ENCODE data around the gene RDH5. TPM values are rescaled to one million over a fixed set of nuclear protein-coding genes. Genes with fewer than 3 reads are reported as not detected.
A peak's percentile ranks its signal among the peaks of the same experiment; 100 is the strongest.

Gene RDH5, protein sequence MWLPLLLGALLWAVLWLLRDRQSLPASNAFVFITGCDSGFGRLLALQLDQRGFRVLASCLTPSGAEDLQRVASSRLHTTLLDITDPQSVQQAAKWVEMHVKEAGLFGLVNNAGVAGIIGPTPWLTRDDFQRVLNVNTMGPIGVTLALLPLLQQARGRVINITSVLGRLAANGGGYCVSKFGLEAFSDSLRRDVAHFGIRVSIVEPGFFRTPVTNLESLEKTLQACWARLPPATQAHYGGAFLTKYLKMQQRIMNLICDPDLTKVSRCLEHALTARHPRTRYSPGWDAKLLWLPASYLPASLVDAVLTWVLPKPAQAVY
- total RNA-seq (2014; rRNA removed; shearing (Covaris generic)), result 2.1 and 4.2 TPM in 2 replicates

DNA sequence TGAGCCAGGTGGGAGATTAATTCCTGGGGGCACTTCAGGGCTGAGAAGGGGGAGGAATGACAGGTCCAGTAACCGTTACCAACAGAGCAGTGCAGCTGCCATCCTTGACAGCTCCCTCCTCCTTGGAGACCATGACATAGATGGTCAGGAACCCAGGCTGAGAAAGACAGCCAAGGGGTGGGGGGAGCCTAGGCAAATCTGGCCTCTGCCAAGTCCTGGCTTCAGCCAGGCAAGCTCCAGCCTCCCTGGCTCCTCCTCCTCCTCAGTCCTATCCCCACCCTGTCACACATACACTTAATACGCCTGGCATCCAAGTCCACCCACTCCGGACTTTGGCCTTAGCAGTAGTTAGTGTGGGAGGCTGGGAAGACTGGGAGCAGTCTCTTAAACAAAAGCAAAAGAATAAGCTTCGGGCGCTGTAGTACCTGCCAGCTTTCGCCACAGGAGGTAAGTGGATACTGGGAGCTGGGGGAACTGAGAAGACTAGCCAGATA lies at the start of gene RDH5:
Gene RDH5 (plus strand): TSS at position 323 of the 494 bp plus-strand sequence. CDS start 792 bp downstream, outside the sequence.
- no peaks in the 10 kb centered on the region for H3K27me3 ChIP-seq (ENCODE audit: control insufficient read depth, insufficient read depth, low read length)
- H3K4me3 ChIP-seq (ENCODE audit: insufficient read depth, low read depth, low read length), result no peak within 1 kb of the TSS
- no peak for DNase-seq
- H3K36me3 ChIP-seq (replicated peaks; ENCODE audit: control insufficient read depth, insufficient read depth, low read length), result peaks cover 12% of the 10 kb centered on the region

DNA sequence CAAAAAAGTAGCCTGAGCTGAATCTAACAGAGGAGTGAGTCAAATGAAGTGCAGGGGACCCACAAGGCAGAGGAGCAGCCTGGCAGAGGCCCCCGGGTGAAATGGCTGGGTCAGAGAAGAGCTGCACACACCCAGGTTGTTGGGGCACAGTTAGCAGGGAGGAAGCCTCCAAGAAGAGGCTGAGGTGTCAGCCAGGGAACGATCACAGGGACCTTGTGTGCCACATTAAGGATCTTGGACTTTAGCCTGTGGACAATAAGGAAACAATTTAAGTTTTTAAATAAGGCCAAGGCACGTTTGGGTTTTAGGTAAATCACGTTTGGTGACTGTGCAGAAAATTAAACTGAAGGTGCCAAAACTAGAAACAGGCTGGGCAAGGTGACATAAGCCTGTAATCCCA lies 48.4 kb upstream of the RDH5 start:
- Histone ChIP-seq H3K4me3 (ENCODE audit: insufficient read depth, low read depth, low read length) (no peak overlapping the region), H3K27me3 (ENCODE audit: control insufficient read depth, insufficient read depth, low read length) (no peaks in the 10 kb centered on the region), H3K36me3 (replicated peaks; ENCODE audit: control insufficient read depth, insufficient read depth, low read length) (no peaks in the 10 kb centered on the region)
- DNase-seq, result no peak

- no peaks in the 10 kb centered on the region for H3K27me3 ChIP-seq (ENCODE audit: control insufficient read depth, insufficient read depth, low read length)
- DNase-seq, result no peak
- H3K36me3 ChIP-seq (replicated peaks; ENCODE audit: control insufficient read depth, insufficient read depth, low read length), result no peaks in the 10 kb centered on the region
- no peak overlapping the region for H3K4me3 ChIP-seq (ENCODE audit: insufficient read depth, low read depth, low read length)
Measured at GRCh38 chr12:55673638-55674037, 46.6 kb upstream of the RDH5 start.

GRCh38 chr12:55675666-55676065 lies 44.5 kb upstream of the RDH5 start:
- Histone ChIP-seq H3K4me3 (ENCODE audit: insufficient read depth, low read depth, low read length) (no peak overlapping the region), H3K27me3 (ENCODE audit: control insufficient read depth, insufficient read depth, low read length) (no peaks in the 10 kb centered on the region), H3K36me3 (replicated peaks; ENCODE audit: control insufficient read depth, insufficient read depth, low read length) (no peaks in the 10 kb centered on the region)
- no peak for DNase-seq

DNA sequence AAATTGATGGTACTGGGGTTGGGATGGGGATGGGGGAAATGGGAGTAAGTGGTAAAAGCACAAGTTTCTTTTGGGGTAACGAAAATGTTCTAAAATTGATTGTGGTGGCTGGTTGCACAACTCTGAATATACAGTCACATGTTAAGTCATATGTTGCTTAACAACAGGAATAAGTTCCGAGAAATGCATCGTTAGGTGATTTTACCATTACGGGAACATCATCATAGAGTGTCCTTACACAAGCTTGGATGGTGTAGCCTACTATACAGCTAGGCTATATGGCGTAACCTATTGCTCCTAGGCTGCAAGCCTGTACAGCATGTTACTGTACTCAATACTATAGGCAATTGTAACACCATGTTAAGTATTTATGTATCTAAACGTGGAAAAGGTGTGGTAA lies 43.5 kb upstream of the RDH5 start:
- no peak overlapping the region for H3K4me3 ChIP-seq (ENCODE audit: insufficient read depth, low read depth, low read length)
- no peak for DNase-seq
- H3K27me3 ChIP-seq (ENCODE audit: control insufficient read depth, insufficient read depth, low read length), result no peaks in the 10 kb centered on the region
- no peaks in the 10 kb centered on the region for H3K36me3 ChIP-seq (replicated peaks; ENCODE audit: control insufficient read depth, insufficient read depth, low read length)

- DNase-seq, result no peak
- H3K27me3 ChIP-seq (ENCODE audit: control insufficient read depth, insufficient read depth, low read length), result no peaks in the 10 kb centered on the region
- H3K4me3 ChIP-seq (ENCODE audit: insufficient read depth, low read depth, low read length), result no peak overlapping the region
- no peaks in the 10 kb centered on the region for H3K36me3 ChIP-seq (replicated peaks; ENCODE audit: control insufficient read depth, insufficient read depth, low read length)
Measured at GRCh38 chr12:55679691-55680090, 40.5 kb upstream of the RDH5 start.

- Histone ChIP-seq H3K4me3 (ENCODE audit: insufficient read depth, low read depth, low read length) (peak overlapping the region; percentile 24), H3K27me3 (ENCODE audit: control insufficient read depth, insufficient read depth, low read length) (no peaks in the 10 kb centered on the region), H3K36me3 (replicated peaks; ENCODE audit: control insufficient read depth, insufficient read depth, low read length) (peaks cover 1% of the 10 kb centered on the region)
- DNase-seq, result peak; percentile 86
Measured at GRCh38 chr12:55681142-55682077, 38.8 kb upstream of the RDH5 start.

DNA sequence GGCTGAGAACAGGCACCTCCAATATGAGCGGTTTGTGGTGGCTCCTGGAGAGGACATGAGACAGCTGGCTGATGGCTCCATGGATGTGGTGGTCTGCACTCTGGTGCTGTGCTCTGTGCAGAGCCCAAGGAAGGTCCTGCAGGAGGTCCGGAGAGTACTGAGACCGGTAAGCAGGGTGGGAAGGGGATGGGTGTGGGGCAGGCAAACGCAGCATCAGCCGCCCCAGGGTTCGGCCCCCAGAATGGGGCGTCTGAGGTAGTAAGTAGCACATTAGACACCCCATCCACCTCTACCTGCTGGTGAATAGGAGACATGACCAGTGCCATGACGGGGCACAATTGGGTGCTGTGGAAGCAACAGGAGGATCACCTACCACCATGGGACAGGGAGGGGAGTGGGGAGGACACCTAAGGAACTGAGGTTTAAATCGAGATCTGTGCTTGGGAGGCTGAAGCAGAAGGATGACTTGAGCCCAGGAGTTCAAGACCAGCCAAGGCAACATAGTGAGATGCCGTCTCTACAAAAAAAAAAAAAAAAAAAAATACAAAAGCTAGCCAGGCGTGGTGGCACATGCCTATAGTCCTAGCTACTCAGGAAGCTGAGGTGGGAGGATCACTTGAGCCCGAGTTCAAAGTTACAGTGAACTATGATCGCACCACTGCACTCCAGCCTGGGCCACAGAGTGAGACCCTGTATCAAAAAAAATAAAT lies 38.0 kb upstream of the RDH5 start:
- no peak for DNase-seq
- Histone ChIP-seq H3K36me3 (replicated peaks; ENCODE audit: control insufficient read depth, insufficient read depth, low read length) (peaks cover 1% of the 10 kb centered on the region), H3K27me3 (ENCODE audit: control insufficient read depth, insufficient read depth, low read length) (no peaks in the 10 kb centered on the region), H3K4me3 (ENCODE audit: insufficient read depth, low read depth, low read length) (peak overlapping the region; percentile 24)

GRCh38 chr12:55683676-55684075 lies 36.5 kb upstream of the RDH5 start:
- no peak for DNase-seq
- H3K27me3 ChIP-seq (ENCODE audit: control insufficient read depth, insufficient read depth, low read length), result no peaks in the 10 kb centered on the region
- peaks cover 7% of the 10 kb centered on the region for H3K36me3 ChIP-seq (replicated peaks; ENCODE audit: control insufficient read depth, insufficient read depth, low read length)
- H3K4me3 ChIP-seq (ENCODE audit: insufficient read depth, low read depth, low read length), result no peak overlapping the region

- no peaks in the 10 kb centered on the region for H3K27me3 ChIP-seq (ENCODE audit: control insufficient read depth, insufficient read depth, low read length)
- DNase-seq, result no peak
- H3K36me3 ChIP-seq (replicated peaks; ENCODE audit: control insufficient read depth, insufficient read depth, low read length), result peaks cover 7% of the 10 kb centered on the region
- no peak overlapping the region for H3K4me3 ChIP-seq (ENCODE audit: insufficient read depth, low read depth, low read length)
Measured at GRCh38 chr12:55684761-55685370, 35.3 kb upstream of the RDH5 start.

GRCh38 chr12:55685671-55686070 lies 34.5 kb upstream of the RDH5 start:
- H3K36me3 ChIP-seq (replicated peaks; ENCODE audit: control insufficient read depth, insufficient read depth, low read length), result peaks cover 7% of the 10 kb centered on the region

GRCh38 chr12:55686366-55687010 lies 33.7 kb upstream of the RDH5 start:
- Histone ChIP-seq H3K4me3 (ENCODE audit: insufficient read depth, low read depth, low read length) (no peak overlapping the region), H3K36me3 (replicated peaks; ENCODE audit: control insufficient read depth, insufficient read depth, low read length) (peaks cover 7% of the 10 kb centered on the region), H3K27me3 (ENCODE audit: control insufficient read depth, insufficient read depth, low read length) (no peaks in the 10 kb centered on the region)
- no peak for DNase-seq

More at GRCh38 chr12:55685671-55686070, 34.5 kb upstream of the RDH5 start:
- Histone ChIP-seq H3K4me3 (ENCODE audit: insufficient read depth, low read depth, low read length) (no peak overlapping the region), H3K27me3 (ENCODE audit: control insufficient read depth, insufficient read depth, low read length) (no peaks in the 10 kb centered on the region)
- no peak for DNase-seq

DNA sequence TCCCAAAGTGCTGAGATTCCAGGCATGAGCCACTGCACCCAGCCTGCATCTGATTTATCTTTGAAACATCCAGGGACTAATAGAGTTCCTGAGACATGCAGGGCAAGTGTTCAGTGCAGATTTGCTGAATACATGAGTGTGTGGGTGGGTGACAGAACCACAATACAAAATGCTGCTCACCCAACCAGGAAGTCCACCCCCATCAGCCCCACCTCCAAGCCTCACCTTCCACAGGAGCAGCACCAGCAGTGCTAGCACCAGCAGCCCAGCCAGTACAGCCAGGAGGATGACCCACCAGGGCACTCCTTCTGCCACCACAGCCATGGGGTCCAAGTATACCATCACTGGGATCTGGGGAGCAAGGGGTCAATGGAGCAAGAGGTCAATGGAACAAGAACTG lies 32.4 kb upstream of the RDH5 start:
- H3K27me3 ChIP-seq (ENCODE audit: control insufficient read depth, insufficient read depth, low read length), result no peaks in the 10 kb centered on the region

More for the DNA sequence above, 32.4 kb upstream of the RDH5 start:
- no peak overlapping the region for H3K4me3 ChIP-seq (ENCODE audit: insufficient read depth, low read depth, low read length)
- peaks cover 12% of the 10 kb centered on the region for H3K36me3 ChIP-seq (replicated peaks; ENCODE audit: control insufficient read depth, insufficient read depth, low read length)
- DNase-seq, result no peak
